Endothelial cell of umbilical vein (primary cell): ENCODE data around the gene ZNF398.

Source experiments
- EZH2 ChIP-seq: IDR thresholded peaks from 2 replicates; pipeline ENCODE4 v1.6.1; 2012; ENCODE audit warnings: borderline replicate concordance, low read depth, mild to moderate bottlenecking, moderate library complexity, low read length, inconsistent platforms; ENCODE audit not compliant: severe bottlenecking
- FOS ChIP-seq: IDR thresholded peaks from 2 replicates; pipeline ENCODE4 v1.6.1; 2011; ENCODE audit warnings: mild to moderate bottlenecking, low read length, moderate library complexity, borderline replicate concordance; ENCODE audit not compliant: insufficient read depth
- JUN ChIP-seq: IDR thresholded peaks from 2 replicates; pipeline ENCODE4 v1.6.1; 2011; ENCODE audit warnings: borderline replicate concordance, low read depth; ENCODE audit not compliant: insufficient read length, insufficient read depth
- MYC ChIP-seq: IDR thresholded peaks from one replicate; pipeline ENCODE4 v1.6.1; 2011; ENCODE audit warnings: mild to moderate bottlenecking, low read depth, low read length
- POLR2A ChIP-seq: IDR thresholded peaks from 2 replicates; pipeline ENCODE4 v1.6.1; 2012; ENCODE audit warnings: low read depth, mild to moderate bottlenecking, control low read depth, low read length
- POLR2AphosphoS5 ChIP-seq: IDR thresholded peaks from 2 replicates; pipeline ENCODE4 v1.6.1; 2012; ENCODE audit warnings: low read depth, mild to moderate bottlenecking, control low read depth, low read length, moderate library complexity; ENCODE audit not compliant: insufficient read depth
- TF ChIP-seq, protein P1 (sequence below), 2 donors: IDR thresholded peaks; 1 replicate in 1 of 2; 2 replicates in 1 of 2; pipeline ENCODE4 v1.5.1; 2011; ENCODE audit warnings: low read length in 2 of 2, mild to moderate bottlenecking in 2 of 2, moderate library complexity in 2 of 2, control low read depth in 1 of 2, inconsistent platforms in 1 of 2, low read depth in 1 of 2; ENCODE audit not compliant: insufficient read depth in 1 of 2; ENCODE audit errors: extremely low read depth in 1 of 2
- TF ChIP-seq, protein P2 (sequence below): IDR thresholded peaks from 2 replicates; pipeline ENCODE4 v1.6.1; 2011; ENCODE audit not compliant: insufficient read depth, insufficient read length

DNA sequence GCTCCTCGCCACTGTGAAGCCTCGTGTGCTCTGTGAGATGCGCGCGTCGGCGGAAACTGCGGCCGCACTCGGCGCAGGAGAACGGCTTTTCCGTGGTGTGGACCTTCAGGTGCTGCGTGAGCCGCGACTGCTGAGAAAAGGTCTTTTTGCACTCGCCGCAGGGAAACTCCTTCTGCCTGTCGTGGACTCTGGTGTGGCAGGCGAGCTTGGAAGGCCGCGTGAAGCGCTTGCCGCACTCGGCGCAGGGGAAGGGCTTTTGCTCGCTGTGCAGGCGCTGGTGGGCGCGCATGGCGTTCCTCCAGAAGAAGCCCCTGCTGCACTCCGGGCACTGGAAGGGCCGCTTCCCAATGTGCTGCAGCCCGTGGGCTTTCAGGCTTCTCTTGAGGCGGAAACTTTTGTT lies 43.0 kb upstream of the ZNF398 start:
- TF ChIP-seq EZH2 (no peak), POLR2A (no peak), MYC (no peak), POLR2AphosphoS5 (no peak), JUN (no peak), FOS (no peak)
- TF ChIP-seq, protein P1, sequence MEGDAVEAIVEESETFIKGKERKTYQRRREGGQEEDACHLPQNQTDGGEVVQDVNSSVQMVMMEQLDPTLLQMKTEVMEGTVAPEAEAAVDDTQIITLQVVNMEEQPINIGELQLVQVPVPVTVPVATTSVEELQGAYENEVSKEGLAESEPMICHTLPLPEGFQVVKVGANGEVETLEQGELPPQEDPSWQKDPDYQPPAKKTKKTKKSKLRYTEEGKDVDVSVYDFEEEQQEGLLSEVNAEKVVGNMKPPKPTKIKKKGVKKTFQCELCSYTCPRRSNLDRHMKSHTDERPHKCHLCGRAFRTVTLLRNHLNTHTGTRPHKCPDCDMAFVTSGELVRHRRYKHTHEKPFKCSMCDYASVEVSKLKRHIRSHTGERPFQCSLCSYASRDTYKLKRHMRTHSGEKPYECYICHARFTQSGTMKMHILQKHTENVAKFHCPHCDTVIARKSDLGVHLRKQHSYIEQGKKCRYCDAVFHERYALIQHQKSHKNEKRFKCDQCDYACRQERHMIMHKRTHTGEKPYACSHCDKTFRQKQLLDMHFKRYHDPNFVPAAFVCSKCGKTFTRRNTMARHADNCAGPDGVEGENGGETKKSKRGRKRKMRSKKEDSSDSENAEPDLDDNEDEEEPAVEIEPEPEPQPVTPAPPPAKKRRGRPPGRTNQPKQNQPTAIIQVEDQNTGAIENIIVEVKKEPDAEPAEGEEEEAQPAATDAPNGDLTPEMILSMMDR (IDR thresholded peaks at IDR 0.05; ENCODE audit: extremely low read depth in 1 of 2, insufficient read depth in 1 of 2, low read depth in 1 of 2, low read length in 2 of 2), result no peak
- TF ChIP-seq, protein P2, sequence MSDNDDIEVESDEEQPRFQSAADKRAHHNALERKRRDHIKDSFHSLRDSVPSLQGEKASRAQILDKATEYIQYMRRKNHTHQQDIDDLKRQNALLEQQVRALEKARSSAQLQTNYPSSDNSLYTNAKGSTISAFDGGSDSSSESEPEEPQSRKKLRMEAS, result no peak
